GM18508 (cell line): ENCODE data around the gene CD200R1L.

Experiments
- ATAC-seq: cut with Tn5 transposase; IDR thresholded peaks from one replicate; pipeline ENCODE4 v1.9.1; 2021; ENCODE audit warnings: moderate number of reproducible peaks; ENCODE audit not compliant: insufficient read depth, unreplicated experiment

The CD200R1L gene

DNA sequence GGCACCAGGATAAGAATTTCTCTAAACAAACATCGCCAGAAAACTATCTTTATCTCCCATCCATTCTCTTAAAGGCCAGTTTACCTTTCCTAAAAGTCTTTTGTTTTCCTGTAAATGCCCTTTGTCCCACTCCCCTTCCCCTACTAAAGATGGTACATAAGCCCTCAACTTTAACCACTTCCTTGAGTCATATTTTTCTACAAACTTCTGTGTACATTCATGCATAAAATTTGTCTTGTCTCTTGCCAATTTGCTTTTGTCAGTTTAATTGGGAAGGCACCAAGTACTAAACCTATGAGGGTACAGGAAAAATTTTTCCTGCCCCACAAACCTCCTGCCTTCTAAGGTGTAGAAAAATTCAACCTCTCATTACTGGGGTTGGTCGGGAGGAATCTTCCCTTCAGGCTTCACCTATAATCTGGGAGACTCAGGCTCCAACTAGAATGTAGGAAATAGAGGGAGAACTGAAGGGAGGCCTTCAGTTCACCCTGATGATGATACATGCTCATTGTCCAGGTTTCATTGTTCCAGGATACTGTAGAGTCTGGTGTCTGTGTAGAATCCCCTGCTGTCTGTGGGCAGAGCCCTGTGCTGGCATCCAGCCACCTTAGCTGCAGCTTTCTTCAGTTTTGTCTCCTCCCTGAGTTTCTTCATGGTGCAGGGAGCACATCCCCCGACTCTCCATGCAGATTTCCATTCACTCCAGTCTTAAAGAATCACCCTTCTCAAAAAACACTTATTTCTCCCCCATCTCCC is 53.2 kb downstream of the CD200R1L start:
- ATAC-seq = no peak

DNA sequence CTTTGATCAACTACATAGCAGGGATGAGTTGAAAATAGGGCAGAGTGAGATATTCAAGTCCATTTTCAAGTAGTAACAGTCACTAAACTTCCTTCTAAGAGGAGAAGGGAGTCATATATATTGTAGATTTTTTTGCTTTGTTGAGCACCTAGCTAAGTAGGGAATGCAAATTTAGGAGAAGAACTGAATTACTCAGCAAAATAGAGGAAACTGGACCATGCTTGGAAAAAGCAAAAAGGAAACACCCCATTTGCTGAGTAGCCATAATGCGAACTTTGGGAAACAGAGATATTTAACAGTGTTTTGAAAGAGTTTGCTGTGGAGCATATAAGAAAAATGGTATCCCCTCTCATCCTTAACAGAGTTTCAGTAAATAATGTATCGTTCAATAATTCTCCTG is 54.9 kb downstream of the CD200R1L start:
- ATAC-seq = no peak

DNA sequence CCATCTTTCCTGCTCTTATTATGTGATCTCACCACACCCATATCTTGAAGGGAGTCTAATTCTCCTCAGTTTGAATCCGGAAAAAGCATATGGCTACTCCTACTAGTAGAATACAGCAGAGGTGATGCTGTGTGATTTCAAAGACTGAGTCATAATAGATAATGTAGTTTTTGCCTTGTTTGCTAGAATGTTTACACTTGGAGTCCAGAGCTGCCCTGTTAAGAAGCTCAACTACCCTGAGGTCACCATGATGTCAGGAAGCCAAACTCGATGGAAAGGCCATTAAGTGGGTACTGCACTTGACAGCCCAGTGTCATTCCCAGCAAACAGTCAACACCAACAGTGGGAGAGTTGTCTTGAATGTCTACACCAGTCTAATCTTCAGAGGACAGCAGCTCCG is 56.9 kb downstream of the CD200R1L start:
- ATAC-seq = no peak

GRCh38 chr3:112786881-112787579 is 59.6 kb downstream of the CD200R1L start:
- no peak for ATAC-seq

GRCh38 chr3:112786002-112786590 is 60.6 kb downstream of the CD200R1L start:
- no peak for ATAC-seq

GRCh38 chr3:112785321-112786001 is 61.2 kb downstream of the CD200R1L start:
- no peak for ATAC-seq

DNA sequence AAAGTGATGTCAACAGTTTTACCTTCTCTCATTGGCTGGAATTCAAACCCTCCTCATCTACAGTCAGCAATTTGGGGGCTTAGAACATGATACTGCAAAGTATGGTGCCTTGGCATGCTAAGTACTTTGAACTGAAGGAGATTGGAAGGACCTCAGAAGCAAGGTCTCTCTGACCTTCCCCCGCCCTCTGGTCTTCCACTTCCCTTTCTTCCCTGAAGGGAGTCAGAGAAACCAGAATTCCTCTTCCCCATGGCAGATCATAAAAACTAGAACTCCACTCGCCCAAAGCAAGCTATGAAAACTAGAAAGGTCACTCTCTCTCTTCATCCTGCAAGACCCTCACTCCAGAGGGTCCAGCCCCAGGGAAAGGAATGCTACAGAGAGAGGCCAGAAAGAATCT is 64.2 kb downstream of the CD200R1L start:
- no peak for ATAC-seq

GRCh38 chr3:112781599-112781998 is 65.1 kb downstream of the CD200R1L start:
- ATAC-seq = no peak

DNA sequence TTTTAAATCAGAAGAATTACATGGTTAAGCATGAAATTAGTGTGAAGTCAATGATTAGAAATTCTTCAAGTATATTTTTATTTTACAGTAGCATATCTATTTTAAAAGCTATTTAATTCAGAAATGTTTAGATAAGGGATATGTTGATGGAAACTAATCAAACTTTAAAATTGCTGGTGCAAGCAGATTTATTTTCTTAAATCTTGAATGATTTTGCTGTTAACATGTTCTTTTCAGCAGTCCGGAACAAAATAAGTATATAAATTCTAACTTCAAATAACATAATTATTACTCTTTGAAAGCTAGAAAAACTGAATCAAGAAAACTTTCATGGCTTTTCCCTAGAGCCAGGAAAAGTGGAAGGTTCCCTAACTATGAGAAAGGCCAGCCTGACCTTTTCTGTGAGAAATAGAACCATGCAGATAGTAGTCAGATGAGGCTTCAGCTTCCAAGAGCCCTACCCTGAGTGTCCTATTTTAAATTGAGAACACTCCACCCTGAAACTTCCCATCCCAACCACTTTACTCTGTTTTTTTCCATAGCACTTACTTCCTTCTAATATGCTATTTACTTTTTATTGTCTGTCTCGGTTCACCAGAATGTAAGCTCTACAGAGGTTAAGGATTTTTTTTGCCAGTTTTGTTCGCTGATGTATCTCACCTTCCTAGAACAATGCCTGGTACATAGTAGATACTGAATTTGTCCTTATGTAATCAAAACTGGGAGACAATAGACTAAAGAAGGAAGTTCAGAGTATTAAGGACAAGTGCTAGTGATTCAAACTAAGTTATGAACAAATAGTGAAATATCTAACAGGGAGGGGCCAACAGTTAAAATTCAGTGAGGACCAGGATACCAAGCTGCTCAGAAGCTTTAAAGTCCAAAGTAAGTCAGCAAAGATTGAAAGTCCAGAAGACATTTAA is 66.8 kb downstream of the CD200R1L start:
- ATAC-seq = no peak

GRCh38 chr3:112779011-112779410 is 67.7 kb downstream of the CD200R1L start:
- ATAC-seq = no peak

- ATAC-seq = no peak
Observed at GRCh38 chr3:112778353-112778948, 68.2 kb downstream of the CD200R1L start.

GRCh38 chr3:112777811-112778210 is 68.9 kb downstream of the CD200R1L start:
- no peak for ATAC-seq

- ATAC-seq = no peak
Observed at GRCh38 chr3:112776836-112777235, 69.8 kb downstream of the CD200R1L start.

- no peak for ATAC-seq
Observed at GRCh38 chr3:112776000-112776399, 70.7 kb downstream of the CD200R1L start.

- ATAC-seq = no peak
Observed at GRCh38 chr3:112775011-112775742, 71.5 kb downstream of the CD200R1L start.

GRCh38 chr3:112774293-112774926 is 72.3 kb downstream of the CD200R1L start:
- ATAC-seq = no peak

GRCh38 chr3:112773864-112774263 is 72.8 kb downstream of the CD200R1L start:
- ATAC-seq = no peak

DNA sequence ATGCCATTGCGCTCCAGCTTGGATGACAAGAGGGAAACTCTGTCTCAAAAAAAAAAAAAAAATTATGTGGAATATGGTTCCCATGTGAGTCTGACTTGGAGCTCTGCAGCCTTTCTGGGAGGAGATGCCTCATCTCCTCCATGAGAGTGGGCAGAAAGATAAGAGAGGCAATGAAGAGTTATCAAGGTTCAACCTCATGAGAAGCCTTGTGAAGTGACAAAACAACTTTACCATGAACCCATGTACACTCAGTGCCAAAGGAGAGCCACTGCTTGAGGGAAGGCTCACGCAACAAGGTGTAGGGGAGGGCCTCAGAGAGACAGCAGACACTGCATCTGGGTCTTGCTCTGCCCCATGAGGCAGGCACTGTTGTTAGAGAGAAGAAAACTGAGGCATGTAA is 75.7 kb downstream of the CD200R1L start:
- ATAC-seq = no peak
